ENCODE measurements around the gene PALLD.

GRCh38 chr4:168609369-168609768 lies 112.5 kb downstream of the PALLD start:
- TF ChIP-seq CTCF (IDR thresholded peaks at IDR 0.05) (no peak), POLR2A (IDR thresholded peaks at IDR 0.05; ENCODE audit: low read depth) (no peak)
